ENCODE data around the gene ZFYVE28. TPM values are rescaled to one million over a fixed set of nuclear protein-coding genes. Genes with fewer than 3 reads are reported as not detected.

Gene ZFYVE28
- total and polyA plus RNA-seq, 2 of the 8 experiments (the other 6 are each of a cell fraction or from before 2014, with no cell fraction given): 1.7 to 4.9 TPM

GRCh38 chr4:2249526-2250356 is 168.7 kb downstream of the ZFYVE28 start:
- 94% methylated on average over 23 of the region's 26 CpGs; no CpG with 5 or more reads in 1 of the 2 experiments for WGBS, 2 experiments (ENCODE audit: extremely low coverage in 1 of 2, insufficient coverage in 1 of 2, insufficient read length in 1 of 2, insufficient replicate concordance in 2 of 2, low coverage in 1 of 2, low lambda C conversion rate in 2 of 2, missing lambda C conversion rate in 1 of 2)
- no peaks in the 10 kb centered on the region for H3K23me2 ChIP-seq (ENCODE audit: low read depth, low read length)
- ChIA-PET POLR2A (ENCODE audit: partially characterized antibody) (no interaction called here), CTCF (ENCODE audit: partially characterized antibody) (interaction anchor here (0.6 to 2.1 kb wide), 6 partner anchors 9 to 192 kb away, joined by 3 to 7 read pairs (median 4); no protein-coding TSS in a partner anchor)
- no peak overlapping the region for H2BK120ac ChIP-seq (replicated peaks; ENCODE audit: low read depth, low read length)
- no peaks in the 10 kb centered on the region for H3K27me3 ChIP-seq (replicated peaks in 1 of 4; ENCODE audit: control insufficient read depth in 3 of 4, extremely low read depth in 1 of 4, insufficient read depth in 3 of 4, low read length in 3 of 4)
- H3K14ac ChIP-seq (ENCODE audit: insufficient read length): no peak overlapping the region
- H3K27ac ChIP-seq (ENCODE audit: low read depth, low read length): no peak overlapping the region
- TF ChIP-seq CBX8 (IDR thresholded peaks at IDR 0.05; ENCODE audit: borderline replicate concordance, low read depth, low read length) (no peak), SP1 (IDR thresholded peaks at IDR 0.05; ENCODE audit: low read depth, low read length) (no peak), CHD2 (IDR thresholded peaks at IDR 0.05; ENCODE audit: low read length) (no peak), GABPA (IDR thresholded peaks at IDR 0.05; ENCODE audit: borderline replicate concordance, insufficient read depth, low read length) (no peak), TAF1 (IDR thresholded peaks at IDR 0.05; ENCODE audit: low read depth, low read length) (no peak)
- TF ChIP-seq, protein P1, sequence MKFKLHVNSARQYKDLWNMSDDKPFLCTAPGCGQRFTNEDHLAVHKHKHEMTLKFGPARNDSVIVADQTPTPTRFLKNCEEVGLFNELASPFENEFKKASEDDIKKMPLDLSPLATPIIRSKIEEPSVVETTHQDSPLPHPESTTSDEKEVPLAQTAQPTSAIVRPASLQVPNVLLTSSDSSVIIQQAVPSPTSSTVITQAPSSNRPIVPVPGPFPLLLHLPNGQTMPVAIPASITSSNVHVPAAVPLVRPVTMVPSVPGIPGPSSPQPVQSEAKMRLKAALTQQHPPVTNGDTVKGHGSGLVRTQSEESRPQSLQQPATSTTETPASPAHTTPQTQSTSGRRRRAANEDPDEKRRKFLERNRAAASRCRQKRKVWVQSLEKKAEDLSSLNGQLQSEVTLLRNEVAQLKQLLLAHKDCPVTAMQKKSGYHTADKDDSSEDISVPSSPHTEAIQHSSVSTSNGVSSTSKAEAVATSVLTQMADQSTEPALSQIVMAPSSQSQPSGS (IDR thresholded peaks at IDR 0.05; ENCODE audit: low read length): no peak
- H2BK5ac ChIP-seq (ENCODE audit: low read depth, low read length): no peak overlapping the region
- DNase-seq (ENCODE audit: low read depth in 1 of 2, low spot score in 2 of 2): no peak
- no peak overlapping the region for H3K18ac ChIP-seq (ENCODE audit: extremely low read depth, low read length)
- no peak overlapping the region for H2BK12ac ChIP-seq (ENCODE audit: low read depth, low read length)
- H3K4me1 ChIP-seq (replicated peaks in 1 of 4; ENCODE audit: control insufficient read depth in 3 of 4, insufficient read depth in 4 of 4, low read length in 3 of 4): 0 out of 7 replicates have a peak, but pooled peaks cover 0 to 4% (median 0%) of the 10 kb centered on the region in 4 experiments
- H3K4me2 ChIP-seq (ENCODE audit: insufficient read depth in 1 of 2, low read depth in 2 of 2, low read length in 2 of 2): no peak overlapping the region
- no peaks in the 10 kb centered on the region for H3K79me1 ChIP-seq (ENCODE audit: low read depth, low read length)
- H3K4ac ChIP-seq (replicated peaks; ENCODE audit: insufficient read length, low read depth, low read length): no peak overlapping the region
- no peaks in the 10 kb centered on the region; a peak in 1 of 4 replicates for H3K9me3 ChIP-seq (ENCODE audit: insufficient read depth in 2 of 2, low read depth in 1 of 2, low read length in 1 of 2)
- no peak overlapping the region for H2AFZ ChIP-seq (ENCODE audit: low read length)
- H2BK15ac ChIP-seq (ENCODE audit: low read length): no peak overlapping the region
- no peak overlapping the region for H3K56ac ChIP-seq (replicated peaks; ENCODE audit: insufficient read length, low read depth, low read length)
- peaks cover 0 to 5% (median 2%) of the 10 kb centered on the region in 4 experiments; a peak in 2 of 8 replicates for H3K36me3 ChIP-seq (ENCODE audit: control insufficient read depth in 2 of 4, insufficient read depth in 4 of 4, low read length in 3 of 4)
- no peak overlapping the region for H3K23ac ChIP-seq (ENCODE audit: insufficient read length)
- H4K20me1 ChIP-seq (replicated peaks in 1 of 2; ENCODE audit: control insufficient read depth in 1 of 2, insufficient read depth in 2 of 2, low read length in 2 of 2): peaks cover 0 to 5% of the 10 kb centered on the region in 2 experiments
- H3K79me2 ChIP-seq (ENCODE audit: control insufficient read depth in 1 of 2, insufficient read depth in 2 of 2, low read length in 2 of 2): no peaks in the 10 kb centered on the region
- no peak for FAIRE-seq
- H2BK20ac ChIP-seq (ENCODE audit: low read length): no peak overlapping the region
- no peak overlapping the region for H4K5ac ChIP-seq (ENCODE audit: insufficient read length, low read depth, low read length)
- H4K91ac ChIP-seq (replicated peaks; ENCODE audit: insufficient read length, low read length): no peak overlapping the region
- H2AK5ac ChIP-seq (ENCODE audit: low read depth, low read length): no peak overlapping the region
- no peak overlapping the region for H4K8ac ChIP-seq (ENCODE audit: extremely low read depth, insufficient read depth, low read length)
- H3K9ac ChIP-seq (replicated peaks in 1 of 4; ENCODE audit: extremely low read depth in 1 of 4, low read depth in 3 of 4, low read length in 3 of 4): no peak overlapping the region
- H3K4me3 ChIP-seq (ENCODE audit: extremely low read depth in 1 of 4, insufficient read depth in 2 of 4, low read depth in 3 of 4, low read length in 4 of 4): no peak overlapping the region

Measured in H1 (cell line).